HG03196 (cell line): Measurements from ENCODE around the gene PLXNA2.

Experiments used
- ATAC-seq: cut with Tn5 transposase; IDR thresholded peaks from one replicate; pipeline ENCODE4 v1.9.1; 2021; ENCODE audit not compliant: unreplicated experiment

PLXNA2 gene

GRCh38 chr1:208224192-208224713 is 19.9 kb downstream of the PLXNA2 start:
- ATAC-seq, result no peak

- no peak for ATAC-seq
These were observed 21.0 kb downstream of the PLXNA2 start for GRCh38 chr1:208223136-208223535.

GRCh38 chr1:208222376-208223126 is 21.6 kb downstream of the PLXNA2 start:
- no peak for ATAC-seq

- ATAC-seq, result no peak
These were observed 22.9 kb downstream of the PLXNA2 start for GRCh38 chr1:208221291-208221622.

- ATAC-seq, result no peak
These were observed 24.4 kb downstream of the PLXNA2 start for GRCh38 chr1:208219659-208220282.

GRCh38 chr1:208219098-208219658 is 25.0 kb downstream of the PLXNA2 start:
- no peak for ATAC-seq

GRCh38 chr1:208218237-208219097 is 25.7 kb downstream of the PLXNA2 start:
- no peak for ATAC-seq

GRCh38 chr1:208217781-208218180 is 26.4 kb downstream of the PLXNA2 start:
- ATAC-seq, result no peak

GRCh38 chr1:208216806-208217205 is 27.4 kb downstream of the PLXNA2 start:
- ATAC-seq, result no peak

GRCh38 chr1:208216062-208216461 is 28.1 kb downstream of the PLXNA2 start:
- no peak for ATAC-seq

- ATAC-seq, result no peak
These were observed 28.8 kb downstream of the PLXNA2 start for GRCh38 chr1:208215393-208215792.

- ATAC-seq, result no peak
These were observed 30.4 kb downstream of the PLXNA2 start for GRCh38 chr1:208213786-208214185.

- no peak for ATAC-seq
These were observed 31.3 kb downstream of the PLXNA2 start for GRCh38 chr1:208212893-208213292.

- ATAC-seq, result no peak
These were observed 32.0 kb downstream of the PLXNA2 start for GRCh38 chr1:208211921-208212843.

- no peak for ATAC-seq
These were observed 34.1 kb downstream of the PLXNA2 start for GRCh38 chr1:208209896-208210589.

- no peak for ATAC-seq
These were observed 34.9 kb downstream of the PLXNA2 start for GRCh38 chr1:208209286-208209685.

- no peak for ATAC-seq
These were observed 36.1 kb downstream of the PLXNA2 start for GRCh38 chr1:208208132-208208487.

GRCh38 chr1:208207388-208208131 is 36.6 kb downstream of the PLXNA2 start:
- ATAC-seq, result no peak

- no peak for ATAC-seq
These were observed 38.0 kb downstream of the PLXNA2 start for GRCh38 chr1:208206092-208206698.
